ENCODE data around the gene HEMGN.
A peak's percentile ranks its signal among the peaks of the same experiment; 100 is the strongest.
"Not testable (repeated sequence)": the region's sequence is repeated elsewhere in the genome, so short reads cannot be mapped to it uniquely, and the experiment has no call there.

Gene HEMGN, protein sequence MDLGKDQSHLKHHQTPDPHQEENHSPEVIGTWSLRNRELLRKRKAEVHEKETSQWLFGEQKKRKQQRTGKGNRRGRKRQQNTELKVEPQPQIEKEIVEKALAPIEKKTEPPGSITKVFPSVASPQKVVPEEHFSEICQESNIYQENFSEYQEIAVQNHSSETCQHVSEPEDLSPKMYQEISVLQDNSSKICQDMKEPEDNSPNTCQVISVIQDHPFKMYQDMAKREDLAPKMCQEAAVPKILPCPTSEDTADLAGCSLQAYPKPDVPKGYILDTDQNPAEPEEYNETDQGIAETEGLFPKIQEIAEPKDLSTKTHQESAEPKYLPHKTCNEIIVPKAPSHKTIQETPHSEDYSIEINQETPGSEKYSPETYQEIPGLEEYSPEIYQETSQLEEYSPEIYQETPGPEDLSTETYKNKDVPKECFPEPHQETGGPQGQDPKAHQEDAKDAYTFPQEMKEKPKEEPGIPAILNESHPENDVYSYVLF

DNA sequence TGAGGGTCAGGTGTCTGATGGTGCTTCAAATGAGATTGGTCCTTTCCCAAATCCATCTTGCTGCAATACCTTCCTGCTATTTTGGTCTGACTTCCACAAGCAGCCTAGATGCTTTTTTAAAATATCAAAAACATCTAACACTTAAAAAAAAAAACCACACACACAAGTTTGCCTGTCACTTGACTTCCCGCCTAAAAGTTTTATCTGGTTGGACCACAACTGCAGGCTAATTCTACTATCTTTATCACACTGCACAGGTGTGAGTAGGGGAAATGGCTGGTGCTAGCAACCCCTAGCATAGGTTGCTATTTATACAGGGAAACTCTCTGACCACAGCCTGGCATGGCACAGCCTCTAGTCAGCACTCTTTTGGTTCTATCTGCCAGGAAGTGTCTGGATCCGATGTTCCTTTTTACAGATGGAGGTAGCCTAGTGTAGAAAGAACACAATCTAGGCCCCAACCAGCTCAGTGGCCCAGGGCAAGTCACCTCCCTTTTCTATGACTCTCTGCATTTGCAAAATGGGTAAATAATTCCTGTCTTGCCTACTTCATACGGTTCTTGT is at the start of gene HEMGN:
TSS of gene HEMGN (minus strand) at position 92 of the 564 bp plus-strand sequence. CDS start at position 56, 36 bp downstream.
- no peak for DNase-seq (ENCODE audit: low spot score)

DNA sequence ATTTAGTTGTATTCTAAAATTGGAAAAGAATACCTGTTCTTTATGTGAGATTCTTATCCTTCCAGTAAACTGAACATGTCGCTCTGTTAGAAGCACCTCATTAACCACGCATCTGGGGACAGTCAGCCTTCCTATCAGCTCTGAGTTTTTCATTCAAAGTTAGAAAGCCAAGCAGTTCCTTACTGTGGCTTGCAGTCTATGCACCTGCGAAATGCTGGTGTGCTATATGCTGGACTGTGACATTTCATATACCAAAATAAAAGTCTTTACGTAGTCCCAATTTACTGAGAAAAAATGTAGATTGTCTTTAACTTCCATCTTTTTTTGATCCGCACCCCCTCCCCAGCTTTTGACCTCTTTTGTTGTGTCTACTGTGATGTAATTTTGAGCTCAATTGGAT is 49.5 kb upstream of the HEMGN start:
- no peak for DNase-seq (ENCODE audit: low spot score)

DNA sequence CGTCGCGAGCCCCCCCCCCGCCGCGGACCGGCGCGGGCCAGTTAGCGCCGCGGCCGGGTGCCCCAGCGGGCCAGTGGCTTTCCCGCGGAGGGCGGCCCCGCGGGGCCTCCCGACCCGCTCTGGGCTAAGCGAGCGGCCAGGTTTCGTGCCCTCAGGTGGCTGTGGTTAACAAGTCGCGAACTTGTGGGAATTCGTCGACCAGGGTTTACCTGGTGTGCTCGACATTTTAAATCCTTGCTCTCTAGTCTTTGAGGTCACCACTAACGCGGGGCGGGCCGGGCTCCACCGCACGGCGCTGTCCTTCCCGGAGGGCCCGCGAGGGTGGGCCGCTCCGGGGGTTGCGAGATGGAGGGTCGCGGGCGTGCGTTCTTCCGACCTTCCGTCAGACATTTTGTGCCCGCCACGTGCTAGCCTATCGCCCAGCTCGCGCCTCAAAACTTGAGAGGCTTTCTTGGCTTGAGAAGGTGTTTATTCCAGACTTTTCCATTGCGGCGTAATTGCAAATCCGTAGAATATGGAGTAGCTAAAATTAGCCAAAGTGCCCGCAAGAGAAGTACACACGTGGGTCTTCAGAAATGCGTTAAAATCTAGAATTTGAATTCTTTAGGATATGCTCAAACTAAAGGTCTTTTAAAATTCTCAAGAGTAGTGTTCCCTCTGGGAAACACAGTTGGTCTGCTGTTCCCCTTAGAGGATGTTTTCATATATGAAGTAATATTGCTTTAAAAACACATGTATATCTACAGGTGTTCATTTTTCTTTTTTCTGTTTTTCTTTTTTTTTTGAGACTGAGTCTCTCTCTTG is 47.3 kb upstream of the HEMGN start:
- DNase-seq (ENCODE audit: low spot score), result peak; percentile 11

DNA sequence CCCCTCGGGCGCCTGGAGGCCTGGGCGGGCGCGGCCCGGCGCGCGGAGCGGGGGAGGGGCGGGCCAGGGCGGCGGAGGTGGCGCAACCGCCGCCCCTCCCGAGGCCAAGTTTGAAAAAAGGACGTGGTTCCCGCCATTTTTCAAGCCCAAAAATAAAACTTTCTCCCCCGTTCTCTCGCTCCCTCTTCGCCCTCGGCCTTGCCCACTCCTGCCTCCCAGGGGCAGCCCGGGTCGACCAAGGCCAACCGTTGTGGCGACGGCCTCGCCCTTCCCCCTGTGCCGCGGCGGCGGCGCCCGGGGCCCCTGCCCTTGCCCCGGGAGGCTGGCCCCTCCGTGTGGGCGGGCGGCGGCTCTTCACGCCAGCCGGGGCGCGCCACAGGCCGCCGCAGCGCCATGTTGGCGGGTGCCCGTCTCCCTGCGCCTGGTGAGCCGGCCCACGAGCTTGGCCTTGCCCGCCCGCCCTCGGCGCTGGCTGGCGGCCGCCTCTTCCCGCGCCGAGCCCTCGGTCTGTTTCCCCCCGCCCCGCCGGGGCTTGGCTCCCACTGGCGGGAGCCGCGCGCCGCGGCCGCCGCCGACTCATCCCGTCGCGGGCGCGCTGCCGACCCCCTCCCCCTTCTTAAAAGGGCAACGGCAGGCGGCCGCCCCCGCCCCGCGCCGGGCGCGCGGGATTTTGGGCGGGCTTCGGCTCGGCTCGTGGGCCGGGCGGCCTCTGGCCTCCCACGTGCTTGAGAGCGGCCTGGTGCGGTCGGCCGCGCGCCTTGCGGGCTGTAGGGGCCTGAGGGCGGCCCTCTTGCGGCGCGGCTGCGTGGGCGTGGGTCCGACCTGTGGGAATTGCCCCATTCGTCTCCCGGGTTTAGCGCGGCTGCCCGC is 46.5 kb upstream of the HEMGN start:
- DNase-seq (ENCODE audit: low spot score), result peak; percentile 70

DNA sequence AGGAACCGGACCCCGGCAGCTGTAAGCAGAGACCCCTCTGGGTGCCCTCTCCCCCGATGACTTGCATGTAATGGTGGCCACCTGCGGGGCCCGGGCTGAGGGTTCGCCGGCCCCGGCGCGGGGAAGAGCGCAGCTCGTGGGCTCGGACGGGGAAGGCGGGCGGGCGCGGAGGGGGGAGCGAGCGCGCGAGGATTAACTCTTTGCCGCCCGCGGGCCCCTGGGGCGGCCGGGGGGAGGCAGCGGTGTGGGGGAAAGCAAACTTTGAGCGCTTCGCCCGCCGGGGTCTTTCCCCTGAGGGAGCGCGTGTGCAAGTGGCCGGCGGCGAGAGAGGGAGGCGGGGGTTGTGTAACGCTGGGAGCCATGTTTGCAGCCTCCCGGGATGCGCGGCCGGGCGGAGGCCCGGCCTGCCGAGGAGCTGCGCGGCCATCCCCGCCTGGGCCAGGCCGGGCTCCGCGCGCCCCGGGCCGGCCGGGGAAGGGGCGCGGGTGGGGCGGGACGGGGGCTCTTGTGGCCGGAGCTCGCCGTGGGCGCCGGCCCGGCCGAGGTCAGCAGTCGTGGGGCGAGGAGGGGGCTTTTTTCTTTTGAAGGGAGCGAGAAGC is 45.7 kb upstream of the HEMGN start:
- peak; percentile 19 for DNase-seq (ENCODE audit: low spot score)

DNA sequence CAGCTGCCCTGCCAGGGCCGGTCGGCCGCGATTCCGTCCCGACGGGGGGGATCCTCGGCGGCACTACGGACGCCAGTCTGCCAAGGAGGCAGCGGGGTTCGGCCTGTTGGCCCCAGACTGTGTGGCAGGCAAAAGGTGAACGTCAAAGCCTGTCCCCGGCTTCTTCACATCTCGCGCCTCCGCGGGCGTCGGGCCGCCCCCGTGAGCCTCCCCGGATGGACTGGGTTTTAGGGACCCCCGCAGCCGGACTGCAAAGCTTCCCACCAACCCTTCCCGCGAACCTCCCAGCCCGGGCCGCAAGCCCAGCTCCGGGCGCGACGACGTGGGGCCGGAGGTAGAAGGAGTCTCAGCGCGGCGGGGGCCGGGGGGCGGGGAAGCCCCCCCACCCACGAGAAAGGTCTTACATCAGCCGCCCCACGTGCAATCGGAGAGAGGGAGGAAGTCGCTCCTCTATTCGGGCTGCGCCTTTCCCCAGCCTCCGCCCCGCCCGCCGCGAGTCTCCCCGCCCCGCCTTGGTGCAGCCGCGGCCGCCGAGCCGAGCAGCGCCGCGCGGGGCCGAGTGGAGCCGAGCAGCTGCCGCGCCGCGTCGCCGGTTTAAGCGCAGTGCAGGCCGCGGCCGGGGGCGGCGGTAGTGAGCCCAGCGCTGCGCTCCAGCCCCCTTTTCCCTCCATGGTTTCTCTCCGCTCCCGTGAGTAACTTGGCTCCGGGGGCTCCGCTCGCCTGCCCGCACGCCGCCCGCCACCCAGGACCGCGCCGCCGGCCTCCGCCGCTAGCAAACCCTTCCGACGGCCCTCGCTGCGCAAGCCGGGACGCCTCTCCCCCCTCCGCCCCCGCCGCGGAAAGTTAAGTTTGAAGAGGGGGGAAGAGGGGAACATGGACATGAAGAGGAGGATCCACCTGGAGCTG is 45.0 kb upstream of the HEMGN start, which contains the start of gene ANP32B:
TSS of gene ANP32B (plus strand) at position 659 of the 906 bp plus-strand sequence. CDS start at position 874, 215 bp downstream.
- peak; percentile 86 for DNase-seq (ENCODE audit: low spot score)

DNA sequence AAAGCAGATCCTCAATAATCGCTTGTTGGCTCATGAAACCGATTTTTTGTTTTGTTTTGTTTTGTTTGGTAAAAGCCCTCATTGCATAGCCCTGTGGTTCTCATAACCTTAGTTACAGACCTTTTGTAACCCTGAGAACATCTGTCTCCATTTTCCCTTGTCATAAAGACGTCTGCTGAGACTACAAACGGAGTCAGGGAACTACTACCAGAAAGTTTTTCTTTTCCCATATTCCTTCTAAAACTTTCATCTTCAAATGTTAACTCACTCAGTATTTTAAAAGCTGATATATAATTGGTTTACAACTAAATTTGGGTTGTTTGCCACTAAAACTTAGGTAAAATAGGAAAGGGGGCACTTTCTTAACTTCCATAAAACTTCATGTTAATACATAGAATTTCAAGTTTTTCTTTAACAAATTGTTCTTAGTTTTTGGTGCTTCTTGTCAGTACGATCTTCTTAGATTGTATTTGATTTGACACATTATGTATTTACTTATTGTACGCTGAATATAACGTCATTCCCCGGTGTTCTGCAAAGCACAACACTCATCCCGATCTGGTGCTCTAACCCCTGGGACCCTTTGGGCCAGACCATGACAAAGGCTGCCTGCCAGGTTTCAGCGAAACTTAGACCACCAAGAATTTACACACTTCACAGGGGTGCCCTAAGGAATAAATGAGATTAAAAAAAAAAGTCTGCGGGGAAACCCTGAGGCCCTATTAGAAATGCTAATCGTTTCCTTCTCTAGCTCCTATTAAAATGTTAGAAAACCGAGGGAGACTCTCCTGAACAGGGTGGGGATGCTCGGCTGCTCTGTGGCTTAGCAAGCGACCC is 44.1 kb upstream of the HEMGN start:
- DNase-seq (ENCODE audit: low spot score), result no peak

DNA sequence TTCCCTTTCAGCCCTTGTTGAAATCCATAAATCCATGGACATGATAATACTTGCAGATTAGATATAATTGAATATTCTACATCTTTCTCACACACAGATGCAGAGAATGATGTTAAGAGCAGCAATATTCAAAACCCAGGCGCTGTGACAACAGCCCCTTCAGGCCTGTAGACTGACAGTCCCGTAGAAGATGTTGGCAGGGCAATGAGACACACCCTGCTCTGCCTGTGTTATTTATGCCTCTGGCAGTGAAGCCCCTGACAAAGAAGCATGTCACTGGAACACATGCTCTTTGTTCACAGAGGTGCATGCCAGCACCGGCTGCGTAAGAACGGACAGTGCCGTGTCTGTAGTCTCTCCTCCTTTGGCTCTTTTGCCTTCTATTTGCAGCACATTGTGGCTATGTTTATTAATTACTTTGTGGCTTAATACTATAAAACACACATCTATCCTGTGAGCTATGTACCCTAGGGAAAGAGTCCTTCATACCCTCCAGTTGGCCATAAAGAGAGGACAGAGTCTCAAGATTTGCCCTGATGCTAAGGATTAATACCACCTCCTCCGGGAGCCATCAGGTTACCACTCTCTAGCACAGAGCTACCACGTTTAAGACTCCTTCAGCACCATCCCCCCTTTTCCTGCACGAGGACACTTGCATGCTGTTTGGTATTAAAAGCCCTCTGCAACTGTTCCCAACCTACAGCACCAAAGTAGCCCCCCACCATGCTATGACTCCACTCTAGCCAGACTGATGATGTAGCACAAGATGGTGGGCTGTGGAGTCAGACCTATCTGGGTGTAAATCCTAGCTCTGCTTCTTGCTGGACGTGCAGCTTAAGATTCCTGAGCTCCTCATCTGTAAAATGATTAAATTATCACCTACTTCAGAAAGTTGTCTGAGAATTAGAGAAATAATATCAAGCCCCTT is 43.2 kb upstream of the HEMGN start:
- no peak for DNase-seq (ENCODE audit: low spot score)

DNA sequence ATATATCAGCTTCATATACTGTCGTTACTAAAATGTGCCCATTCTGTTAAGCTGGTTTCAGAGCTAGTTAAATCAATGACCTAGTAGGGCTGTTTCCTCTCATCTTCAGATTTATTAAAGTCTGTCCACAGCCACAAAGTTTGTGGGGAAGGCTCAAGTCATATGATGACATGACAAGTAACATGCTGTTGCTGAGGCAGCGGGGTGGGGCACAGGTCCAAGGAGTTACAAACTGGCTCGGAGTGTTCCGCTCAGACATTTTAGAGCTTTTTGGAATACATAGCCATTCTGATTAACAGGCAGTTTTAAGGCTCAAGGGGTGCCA is 42.5 kb upstream of the HEMGN start:
- DNase-seq (ENCODE audit: low spot score), result no peak

DNA sequence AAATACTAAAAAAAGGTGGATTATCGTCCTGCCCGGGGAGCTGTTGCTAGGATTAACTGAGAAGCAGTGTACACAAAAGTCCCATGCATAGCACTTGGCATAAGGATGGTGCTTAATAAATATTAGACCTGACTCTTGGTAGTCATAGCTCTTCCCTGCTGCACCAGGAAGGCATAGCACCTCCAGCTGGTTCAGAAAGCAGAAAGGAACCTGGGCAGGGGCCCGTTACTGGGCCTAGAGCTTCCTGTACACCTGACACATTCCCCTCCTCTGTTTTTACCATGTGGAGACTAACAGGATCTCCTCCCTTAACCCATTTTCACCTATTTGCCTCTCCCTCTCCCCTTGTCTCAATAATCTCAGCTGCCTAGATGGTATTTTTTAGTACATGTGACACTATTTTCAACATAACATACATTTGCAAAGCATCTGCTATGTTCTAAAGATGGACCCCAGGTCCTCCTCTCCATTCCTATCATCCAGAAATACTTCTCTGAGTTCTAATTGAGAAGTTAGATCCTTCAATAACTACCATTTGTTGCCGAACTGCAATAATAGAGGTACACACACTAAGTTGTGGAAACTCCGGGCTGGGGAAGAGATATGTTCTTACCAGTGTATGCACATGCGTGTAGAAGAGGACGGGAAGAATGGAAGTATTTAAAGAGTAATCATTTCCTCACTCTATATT is 42.0 kb upstream of the HEMGN start:
- DNase-seq (ENCODE audit: low spot score), result no peak

DNA sequence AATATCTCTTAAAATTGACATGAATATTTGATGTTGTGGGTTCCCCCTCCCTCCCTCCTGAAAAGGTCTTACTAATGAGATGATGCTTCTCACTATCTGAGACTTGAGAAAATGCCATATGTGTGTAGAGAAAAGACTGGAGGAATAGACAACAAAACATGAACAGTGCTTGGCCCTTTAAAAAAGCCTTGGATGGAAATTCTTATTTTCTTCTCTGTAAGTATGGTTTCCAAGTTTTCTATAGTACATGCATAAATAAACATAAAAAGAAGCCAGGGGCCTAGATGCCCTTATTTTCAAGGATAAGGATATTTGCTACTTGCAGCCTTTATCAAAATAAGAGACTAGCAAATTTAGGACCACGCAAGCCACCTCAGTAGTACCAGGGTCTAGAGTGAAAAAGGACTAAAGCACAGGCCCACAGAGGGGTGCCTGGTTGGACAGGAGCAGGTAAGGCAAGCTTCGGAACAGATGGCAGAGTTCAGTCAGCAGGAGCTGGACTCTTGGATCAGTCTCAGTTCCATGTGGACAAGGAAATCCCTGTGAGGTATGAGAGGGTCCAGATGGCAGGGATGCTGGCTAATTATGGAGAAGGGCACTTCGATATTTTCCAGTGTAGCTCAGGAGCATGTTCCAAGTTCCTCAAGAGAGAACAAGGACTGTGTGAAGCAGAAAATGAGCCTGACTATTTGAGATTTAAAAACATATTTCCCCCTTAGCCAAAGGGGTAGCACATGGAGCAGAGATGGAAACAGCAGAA is 40.6 kb upstream of the HEMGN start:
- DNase-seq (ENCODE audit: low spot score), result no peak

DNA sequence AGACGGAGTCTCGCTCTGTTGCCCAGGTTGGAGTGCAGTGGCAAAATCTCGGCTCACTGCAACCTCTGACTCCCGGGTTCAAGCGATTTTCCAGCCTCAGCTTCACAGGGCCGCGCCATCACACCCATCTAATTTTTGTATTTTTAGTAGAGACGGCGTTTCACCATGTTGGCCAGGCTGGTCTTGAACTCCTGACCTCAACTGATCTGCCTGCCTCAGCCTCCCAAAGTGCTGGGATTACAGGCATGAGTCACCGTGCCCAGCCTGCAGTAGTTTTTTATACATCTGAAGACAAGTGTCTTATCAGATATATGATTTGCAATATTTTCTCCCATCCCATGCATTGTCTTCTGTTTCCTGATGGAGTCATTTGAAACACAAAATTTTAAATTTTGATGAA is 38.7 kb upstream of the HEMGN start:
- DNase-seq (ENCODE audit: low spot score), result not testable (repeated sequence)

DNA sequence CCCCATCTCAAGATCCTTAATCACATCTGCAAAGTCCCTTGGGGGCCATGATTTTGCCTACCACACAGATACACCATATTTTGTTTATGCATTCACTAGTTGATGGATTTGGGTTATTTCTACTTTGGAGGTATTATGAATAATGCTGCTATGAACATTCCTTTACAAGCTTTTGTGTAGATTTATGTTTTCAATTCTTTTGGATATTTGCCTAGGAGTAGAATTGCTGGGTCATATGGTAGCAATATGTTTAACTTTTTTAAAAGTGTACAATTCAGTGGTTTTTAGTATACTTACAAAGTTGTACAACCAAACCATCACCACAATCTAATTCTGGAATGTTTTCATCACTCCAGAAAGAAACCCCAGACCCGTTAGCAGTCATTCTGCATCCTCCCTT is 37.4 kb upstream of the HEMGN start:
- DNase-seq (ENCODE audit: low spot score), result no peak

DNA sequence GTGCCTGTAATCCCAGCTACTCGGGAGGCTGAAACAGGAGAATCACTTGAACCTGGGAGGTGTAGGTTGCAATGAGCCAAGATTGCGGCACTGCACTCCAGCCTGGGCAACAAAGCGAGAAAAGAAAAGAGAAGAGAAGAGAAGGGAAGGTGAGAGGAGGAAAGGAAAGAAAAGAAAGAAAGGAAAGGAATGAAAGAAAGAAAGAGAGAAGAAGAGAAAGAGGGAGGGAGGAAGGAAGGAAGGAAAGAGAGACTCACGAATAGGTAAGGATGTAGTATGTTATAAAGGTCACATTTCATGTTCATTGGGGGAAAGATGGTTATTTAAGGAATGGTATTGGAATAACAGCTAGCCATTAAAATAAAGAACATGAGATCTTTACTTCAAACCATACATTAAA is 34.8 kb upstream of the HEMGN start:
- no peak for DNase-seq (ENCODE audit: low spot score)

DNA sequence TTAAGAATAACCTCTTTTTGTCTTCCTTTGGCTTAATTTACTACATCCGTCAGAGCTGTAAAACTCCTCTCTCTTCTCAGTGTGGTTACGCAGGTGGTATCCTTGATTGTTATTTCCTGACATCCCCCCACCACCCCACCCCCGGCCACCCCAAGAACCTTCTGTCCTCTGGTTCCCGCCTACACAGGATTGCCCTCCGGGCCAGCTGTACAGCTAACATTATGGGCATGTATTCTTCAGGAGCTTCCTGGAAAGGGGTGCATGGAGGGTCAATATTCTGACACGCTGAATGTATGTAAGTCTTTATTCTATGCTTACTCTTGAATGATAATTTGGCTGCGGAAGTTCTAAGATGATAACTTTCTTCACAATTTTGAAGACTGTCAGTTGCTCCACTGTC is 32.2 kb upstream of the HEMGN start:
- DNase-seq (ENCODE audit: low spot score), result no peak

DNA sequence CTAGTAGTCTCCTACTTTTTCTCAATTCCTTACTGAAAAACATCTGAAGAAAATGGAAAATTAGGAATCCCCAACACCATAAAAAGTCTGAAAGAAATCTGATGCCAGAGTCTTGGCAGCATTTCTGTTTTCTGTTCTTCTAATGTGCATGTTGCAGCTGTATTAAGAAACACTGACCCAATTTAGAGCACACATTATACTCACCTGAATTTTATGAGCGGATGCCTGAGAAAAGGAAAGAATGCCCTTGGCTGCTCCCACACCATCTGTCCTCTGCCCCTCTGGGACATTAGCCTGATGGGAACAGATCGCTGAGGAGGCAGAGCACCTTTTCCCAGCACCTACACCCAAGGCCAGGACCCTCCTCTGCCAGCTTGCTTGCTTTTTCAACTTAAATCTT is 31.0 kb upstream of the HEMGN start:
- DNase-seq (ENCODE audit: low spot score), result no peak

DNA sequence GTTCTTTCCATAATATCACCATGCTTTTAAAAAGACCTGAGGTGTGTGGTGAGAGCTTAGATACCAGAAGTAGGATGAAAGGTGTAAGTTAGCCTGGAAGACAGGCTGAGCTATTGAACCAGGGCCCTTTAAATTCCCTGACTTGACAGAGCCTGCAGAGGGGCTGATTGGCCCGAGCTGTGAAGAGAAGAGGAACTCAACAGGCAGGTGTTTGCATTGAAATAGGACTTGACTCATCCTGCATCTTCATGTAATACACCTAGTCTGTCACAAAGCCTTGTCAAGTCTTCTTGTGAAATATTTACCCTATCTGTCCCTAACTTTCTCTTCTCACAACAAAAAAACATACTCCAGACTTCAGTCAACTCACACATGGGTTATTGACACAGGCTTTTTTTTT is 28.5 kb upstream of the HEMGN start:
- DNase-seq (ENCODE audit: low spot score), result no peak
